ENCODE data around the gene LIG1.
A peak's percentile ranks its signal among the peaks of the same experiment; 100 is the strongest.

Gene LIG1

DNA sequence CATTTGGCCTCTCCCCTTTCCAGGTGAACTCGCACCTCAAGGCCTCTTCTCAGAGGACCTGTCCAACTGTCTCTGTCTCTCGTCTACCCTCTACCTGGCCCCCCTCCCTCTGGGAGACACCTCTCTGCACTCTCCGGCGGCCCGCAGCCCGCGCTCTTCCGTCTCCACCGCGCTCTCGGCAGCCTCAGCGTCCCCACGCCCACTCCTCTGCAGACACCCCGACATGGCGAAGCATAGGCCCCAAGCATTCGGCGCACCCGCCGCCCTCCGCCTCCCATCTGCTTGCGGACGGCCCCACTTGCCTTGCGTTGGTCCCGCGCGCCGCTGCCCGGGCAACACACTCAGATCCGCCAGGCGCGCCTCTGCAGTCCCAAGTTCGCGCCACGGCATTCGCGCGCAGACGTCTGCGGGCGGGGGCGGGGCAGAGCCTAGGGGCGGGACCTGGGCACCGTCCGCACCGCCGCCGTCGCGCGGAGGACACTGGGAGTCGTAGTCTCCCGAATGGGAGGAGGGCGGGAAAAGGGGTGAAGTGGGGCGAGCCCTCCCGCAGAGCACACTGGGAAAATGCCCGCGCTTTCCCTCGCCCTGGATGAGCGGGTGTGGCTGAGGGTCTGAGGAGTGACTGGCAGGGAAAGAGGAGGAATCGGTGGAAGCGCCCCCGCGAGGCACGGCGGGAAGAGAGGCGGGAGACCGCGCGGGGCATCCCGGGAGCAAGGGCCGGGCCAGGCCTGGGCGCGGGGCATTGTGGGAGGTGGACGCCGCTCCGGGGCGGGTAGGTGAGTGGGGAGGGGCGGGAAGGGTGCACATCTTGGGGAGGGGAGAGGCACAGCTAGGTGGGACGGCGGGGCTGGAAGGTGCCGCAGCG is at the start of gene LIG1, which contains the start of gene ZSWIM9:
Gene LIG1, minus strand, starts transcription at position 406 of the 865 bp plus-strand sequence. CDS start 4,778 bp downstream, outside the sequence.
Gene ZSWIM9, plus strand, starts transcription at position 742 of the 865 bp plus-strand sequence. CDS start 1,123 bp downstream, outside the sequence.
- peak; percentile 91 for DNase-seq

GRCh38 chr19:48218997-48219396 is 48.9 kb upstream of the LIG1 start:
- DNase-seq, result no peak

- no peak for DNase-seq
Measured at GRCh38 chr19:48216933-48217332, 46.8 kb upstream of the LIG1 start.

DNA sequence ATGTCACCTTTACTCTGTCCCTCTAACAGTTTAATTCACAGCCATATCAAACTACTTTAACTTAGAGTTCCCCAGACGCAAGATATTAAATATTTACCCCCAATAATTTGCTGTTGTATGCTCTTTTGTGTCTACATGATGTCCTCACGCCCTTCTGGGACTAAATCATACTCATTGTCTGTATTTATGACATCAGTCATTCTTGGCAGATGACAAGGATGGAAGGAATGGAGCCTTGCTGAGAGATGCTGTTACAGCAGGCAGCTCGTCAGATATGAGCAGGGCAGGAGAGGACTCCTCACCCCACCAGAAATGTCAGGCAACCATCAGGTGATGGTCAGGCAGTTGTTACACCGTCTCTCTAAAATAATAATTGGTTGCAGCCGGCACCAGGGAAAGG is 43.8 kb upstream of the LIG1 start:
- DNase-seq, result no peak

DNA sequence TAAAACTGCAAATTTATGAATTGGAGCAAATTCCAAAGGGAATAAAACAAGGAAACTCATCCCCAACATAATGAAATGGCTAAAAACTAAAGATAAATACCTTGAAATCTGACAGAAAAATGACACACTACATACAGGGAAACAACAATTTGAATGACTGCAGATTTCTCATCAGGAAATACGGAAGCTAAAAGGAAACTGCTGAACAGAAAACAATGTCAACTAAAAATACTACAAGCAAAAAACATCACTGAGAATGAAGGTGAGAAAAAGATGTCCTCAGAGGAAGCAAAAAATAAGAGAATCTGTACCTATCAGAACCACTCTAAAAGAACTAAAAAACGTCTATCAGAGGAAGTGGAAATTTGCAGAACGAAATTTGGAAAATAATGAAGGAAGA is 39.9 kb upstream of the LIG1 start:
- no peak for DNase-seq

- no peak for DNase-seq
Measured at GRCh38 chr19:48206397-48207093, 36.4 kb upstream of the LIG1 start.

DNA sequence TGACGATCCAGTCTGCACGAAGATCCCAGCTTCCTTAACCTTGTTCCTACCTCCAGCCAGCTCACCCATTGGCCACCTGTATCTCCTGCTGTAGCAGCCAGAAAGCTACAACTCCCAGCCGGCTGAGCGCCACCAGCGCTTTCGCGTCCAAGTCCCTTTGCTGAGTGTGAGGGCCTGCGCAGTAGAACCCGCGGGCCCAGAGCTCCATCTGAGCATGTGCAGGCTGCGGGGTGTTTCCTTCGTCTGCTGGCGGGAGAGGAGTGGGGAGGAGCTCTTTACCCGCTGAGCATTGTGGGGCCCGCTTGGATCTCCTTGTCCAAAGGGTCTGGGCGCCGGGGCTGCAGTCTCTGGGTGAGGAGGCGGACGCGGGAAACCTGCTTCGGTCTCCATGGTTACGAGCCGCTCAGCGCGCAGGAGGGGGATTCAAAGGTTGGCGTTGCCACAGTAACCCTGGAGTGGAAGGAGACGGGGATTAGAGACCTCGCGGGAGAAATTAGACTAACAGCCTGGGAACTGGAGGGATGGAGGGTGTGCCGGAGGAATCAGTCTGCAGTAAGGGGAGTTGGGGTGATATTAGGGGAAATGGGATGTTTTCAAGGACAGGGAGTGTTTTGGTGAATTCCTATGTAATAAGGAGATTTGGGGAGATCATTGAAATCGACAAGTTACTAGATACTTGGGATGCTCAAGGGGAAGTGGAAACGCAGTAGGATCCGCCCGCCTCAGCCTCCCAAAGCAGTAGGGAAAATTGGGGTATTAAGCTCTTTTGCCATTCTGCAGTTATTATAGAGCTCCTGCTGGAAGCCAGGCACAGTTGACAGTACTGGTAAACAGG is 33.9 kb upstream of the LIG1 start:
- peak; percentile 97 for DNase-seq

GRCh38 chr19:48203222-48203793 is 33.2 kb upstream of the LIG1 start:
- no peak for DNase-seq

DNA sequence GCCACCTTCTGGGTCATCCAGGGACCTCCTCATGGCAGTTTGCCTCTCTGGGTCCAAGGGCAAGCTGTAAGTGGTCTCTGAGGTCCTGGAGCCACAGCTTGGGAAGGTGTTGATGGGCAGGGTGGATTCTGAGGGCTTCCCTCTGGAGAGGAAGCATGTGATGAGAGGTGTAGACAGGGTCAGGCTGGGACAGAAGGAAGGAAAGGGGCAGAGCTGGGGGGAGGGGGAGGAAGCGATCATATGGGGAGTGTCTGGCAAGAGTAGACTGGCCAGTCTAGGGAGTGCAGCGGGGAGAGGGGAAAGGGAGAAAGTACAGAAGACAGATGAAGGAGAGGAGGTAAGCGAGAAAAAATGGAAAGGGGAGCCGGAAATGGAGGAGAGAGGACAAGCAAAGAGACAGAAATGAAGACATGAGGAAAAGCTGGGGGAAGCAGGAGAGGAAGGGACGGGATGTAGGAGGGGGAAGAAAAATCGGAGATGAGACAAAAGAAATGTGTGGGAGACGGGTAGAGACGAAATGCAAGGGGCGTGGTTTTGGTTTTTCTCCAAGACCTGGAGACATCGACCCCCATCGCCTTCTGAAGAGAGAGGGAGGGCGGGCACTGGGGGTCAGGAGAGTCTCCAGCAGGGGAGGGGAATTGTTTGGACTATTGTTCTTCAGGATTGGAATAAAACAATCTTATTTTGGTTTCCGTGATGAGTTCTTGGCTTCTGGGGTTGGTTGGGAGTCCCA is 27.0 kb upstream of the LIG1 start:
- no peak for DNase-seq

- no peak for DNase-seq
Measured at GRCh38 chr19:48196321-48196763, 26.2 kb upstream of the LIG1 start.

- no peak for DNase-seq
Measured at GRCh38 chr19:48194844-48195830, 25.0 kb upstream of the LIG1 start.

DNA sequence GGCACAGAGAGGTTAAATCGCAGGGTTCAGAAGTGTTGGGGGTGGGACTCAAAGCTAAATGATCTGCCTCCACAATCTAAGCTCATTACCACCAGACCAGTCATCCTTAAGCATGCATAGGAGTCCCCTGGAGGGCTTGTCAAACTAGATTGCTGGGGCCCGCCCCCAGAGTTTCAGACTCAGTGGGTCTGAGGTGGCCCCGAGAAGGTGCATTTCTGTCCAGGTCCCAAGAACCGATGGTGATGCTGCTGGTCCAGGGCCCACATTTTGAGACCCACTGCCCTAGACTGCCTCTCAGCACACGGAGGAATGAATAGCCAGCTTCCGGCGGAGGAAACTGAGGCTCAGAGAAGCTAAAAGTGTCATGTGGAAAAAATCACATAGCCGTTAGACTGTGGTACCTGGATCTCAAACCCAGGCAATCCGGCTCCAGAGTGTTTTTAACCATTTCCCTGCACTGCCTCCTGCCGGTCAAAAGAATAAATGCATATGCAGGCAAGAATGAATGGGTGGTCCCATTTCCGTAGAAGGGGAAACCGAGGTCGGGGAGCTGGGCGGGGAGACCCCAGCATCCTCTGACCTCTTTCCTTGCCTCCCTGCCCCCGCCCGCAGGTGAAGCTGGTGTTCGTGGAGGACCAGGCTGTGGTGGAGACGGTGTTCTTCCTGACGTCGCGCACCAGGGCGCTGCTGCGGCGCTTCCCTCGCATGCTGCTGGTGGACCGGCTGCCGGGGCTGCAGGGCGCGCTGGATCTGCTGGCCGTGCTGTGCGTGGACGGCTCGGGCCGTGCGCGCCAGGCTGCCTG is 24.1 kb upstream of the LIG1 start:
- no peak for DNase-seq

- DNase-seq, result no peak
Measured at GRCh38 chr19:48192750-48193149, 22.6 kb upstream of the LIG1 start.

- no peak for DNase-seq
Measured at GRCh38 chr19:48190885-48191284, 20.7 kb upstream of the LIG1 start.

DNA sequence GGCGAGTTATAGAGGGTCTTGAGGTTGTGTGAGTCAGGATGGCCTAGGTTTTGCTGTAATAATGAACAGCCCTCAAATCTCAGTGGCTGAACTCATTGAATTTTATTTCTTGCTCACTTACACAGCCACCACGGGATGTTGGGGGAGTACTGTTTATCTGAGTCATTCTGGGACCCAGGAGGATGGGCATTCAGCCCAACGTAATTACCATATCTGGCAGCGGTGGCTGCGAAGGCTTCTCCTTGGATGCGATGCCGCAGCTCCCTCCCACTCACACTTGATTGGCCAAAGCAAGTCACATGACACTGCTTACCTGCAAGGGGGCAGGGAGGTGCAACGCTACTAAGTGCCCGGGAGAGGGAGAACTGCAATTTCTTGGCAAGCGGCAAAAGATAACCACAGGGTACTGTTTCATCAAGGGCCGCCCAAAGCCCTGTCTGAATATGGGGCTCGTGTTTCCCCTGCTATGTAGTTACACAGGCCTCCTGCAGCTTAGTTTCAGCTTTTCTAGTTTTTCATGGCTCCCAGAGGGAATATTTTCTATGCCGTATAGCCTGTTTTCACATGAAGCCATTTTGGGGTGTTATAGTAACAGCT is 20.2 kb upstream of the LIG1 start:
- no peak for DNase-seq

DNA sequence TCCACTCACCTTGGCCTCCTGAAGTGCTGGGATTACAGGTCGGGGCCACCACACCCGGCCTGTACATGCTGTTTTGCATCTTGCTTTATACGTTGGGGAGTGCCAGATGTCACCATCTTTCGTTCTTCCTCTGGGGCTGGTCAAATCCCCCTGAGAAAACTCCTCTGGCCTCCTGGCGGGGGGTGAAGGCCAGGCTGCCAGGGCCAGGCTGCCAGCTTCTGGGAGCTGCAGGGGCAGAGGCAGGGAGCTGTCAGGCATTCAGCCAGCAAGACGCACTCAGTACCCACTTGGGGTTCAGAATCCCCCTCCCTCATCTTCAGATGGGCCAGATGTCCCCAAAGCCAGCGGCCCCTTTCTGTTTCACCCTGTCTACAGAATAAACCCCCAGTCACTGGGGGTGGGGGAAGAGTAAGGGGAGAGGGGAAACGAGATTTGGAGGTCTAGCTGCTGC is 16.4 kb upstream of the LIG1 start:
- no peak for DNase-seq

- DNase-seq, result no peak
Measured at GRCh38 chr19:48186015-48186414, 15.9 kb upstream of the LIG1 start.

GRCh38 chr19:48183356-48183755 is 13.2 kb upstream of the LIG1 start:
- DNase-seq, result no peak

DNA sequence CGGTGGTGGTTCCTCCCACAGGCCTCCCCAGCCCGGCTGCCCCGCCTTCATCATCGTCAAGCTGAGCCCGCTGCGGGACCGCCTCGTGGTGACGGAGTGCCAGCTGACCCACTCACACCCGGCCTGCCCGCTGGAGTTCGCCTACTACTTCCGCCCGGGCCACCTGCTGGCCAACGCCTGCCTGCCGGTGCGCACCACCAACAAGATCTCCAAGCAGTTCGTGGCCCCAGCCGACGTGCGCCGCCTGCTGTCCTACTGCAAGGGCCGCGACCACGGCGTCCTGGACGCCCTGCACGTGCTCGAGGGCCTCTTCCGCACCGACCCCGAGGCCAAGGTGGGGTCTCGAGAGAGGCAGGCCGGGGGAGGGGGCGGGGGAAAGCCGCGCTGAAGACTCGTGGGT is 12.3 kb upstream of the LIG1 start:
- DNase-seq, result no peak
